DND-41 (cell line): ENCODE data around the gene ETF1.

Experiments
- CTCF ChIP-seq: IDR thresholded peaks from 2 replicates; pipeline ENCODE4 v1.5.1; 2012; ENCODE audit warnings: borderline replicate concordance, low read length, moderate library complexity, mild to moderate bottlenecking; ENCODE audit not compliant: poor library complexity, severe bottlenecking; ENCODE audit errors: extremely low read depth
- EZH2 ChIP-seq: IDR thresholded peaks from 3 replicates; pipeline ENCODE4 v1.6.1; 2012; ENCODE audit warnings: borderline replicate concordance, low read depth, mild to moderate bottlenecking, moderate library complexity, low read length, inconsistent platforms; ENCODE audit not compliant: severe bottlenecking

- TF ChIP-seq CTCF (no peak), EZH2 (no peak)
Measured at GRCh38 chr5:138469540-138470321, 73.3 kb downstream of the ETF1 start.
